Measurements from ENCODE around the gene LY6G6C. TPM values are rescaled to one million over a fixed set of nuclear protein-coding genes. Genes with fewer than 3 reads are reported as not detected.

LY6G6C gene
- total RNA-seq, 1 experiment from 2014 or later = 0.22 TPM

DNA sequence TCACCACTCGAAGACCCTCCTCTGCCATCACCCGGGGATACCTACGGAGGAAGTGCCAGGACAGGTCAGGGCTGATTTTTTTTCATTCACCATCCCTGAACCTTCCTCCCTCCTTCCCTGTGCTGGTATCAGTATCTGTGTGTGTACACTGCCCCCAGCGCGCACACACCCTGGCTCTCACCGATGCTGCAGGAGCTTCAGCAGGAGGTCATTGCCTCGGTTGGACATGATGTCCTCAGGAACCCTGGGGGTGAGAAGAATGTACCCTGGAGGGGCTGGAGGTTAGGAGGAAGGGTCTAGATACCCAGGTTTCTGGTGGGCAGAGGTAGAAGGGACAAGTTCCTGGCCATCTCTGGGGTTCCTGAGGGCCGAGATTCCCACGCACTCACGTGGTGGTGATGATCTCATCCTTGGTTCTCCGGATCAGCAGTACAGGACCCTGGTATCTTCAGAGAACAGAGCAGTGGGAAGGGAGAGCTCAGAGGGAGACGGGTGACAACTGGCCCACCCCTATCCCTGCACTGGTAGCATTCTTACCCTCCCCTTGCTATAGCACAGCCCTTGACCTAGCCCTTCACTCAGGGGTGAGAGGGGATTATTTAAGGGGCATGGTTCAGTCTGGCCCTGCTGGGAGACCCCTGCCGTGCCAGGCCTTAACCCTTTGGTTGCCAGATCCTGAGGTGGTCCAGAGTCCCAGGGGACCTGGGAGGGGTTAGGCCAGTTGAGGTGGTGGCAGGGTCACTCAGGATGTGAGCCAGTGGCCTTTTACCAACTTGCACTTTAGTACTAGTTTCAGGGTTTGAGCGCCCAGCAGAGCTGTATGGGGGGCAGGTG lies 33.5 kb downstream of the LY6G6C start:
- ATAC-seq = no peak
- Histone ChIP-seq H3K4me1 (ENCODE audit: insufficient read depth, low read length) (0 out of 2 replicates have a peak, but pooled peaks cover 3% of the 10 kb centered on the region), H3K36me3 (ENCODE audit: low read depth, low read length) (peaks cover 8% of the 10 kb centered on the region; the same call in 1 of the 2 replicates), H3K27ac (ENCODE audit: low read length) (no peak overlapping the region), H3K79me2 (ENCODE audit: low read length) (no peaks in the 10 kb centered on the region), H3K9ac (ENCODE audit: low read length) (no peak overlapping the region), H2AFZ (ENCODE audit: low read length) (no peak overlapping the region), H3K27me3 (ENCODE audit: low read length) (no peaks in the 10 kb centered on the region), H3K9me3 (ENCODE audit: low read length) (no peaks in the 10 kb centered on the region), H4K20me1 (ENCODE audit: low read length) (no peaks in the 10 kb centered on the region), H3F3A (ENCODE audit: low read length, unreplicated experiment) (no peaks in the 10 kb centered on the region), H3K4me3 (ENCODE audit: low read length) (no peak overlapping the region), H3K9me2 (replicated peaks; ENCODE audit: low read length) (no peaks in the 10 kb centered on the region), H3K4me2 (ENCODE audit: low read length) (no peak overlapping the region)
- no TSS peak for BruUV-seq (replicated peaks)
- TF ChIP-seq EZH2phosphoT487 (IDR thresholded peaks at IDR 0.05; ENCODE audit: borderline replicate concordance, low read length) = no peak
- TF ChIP-seq, protein P1, sequence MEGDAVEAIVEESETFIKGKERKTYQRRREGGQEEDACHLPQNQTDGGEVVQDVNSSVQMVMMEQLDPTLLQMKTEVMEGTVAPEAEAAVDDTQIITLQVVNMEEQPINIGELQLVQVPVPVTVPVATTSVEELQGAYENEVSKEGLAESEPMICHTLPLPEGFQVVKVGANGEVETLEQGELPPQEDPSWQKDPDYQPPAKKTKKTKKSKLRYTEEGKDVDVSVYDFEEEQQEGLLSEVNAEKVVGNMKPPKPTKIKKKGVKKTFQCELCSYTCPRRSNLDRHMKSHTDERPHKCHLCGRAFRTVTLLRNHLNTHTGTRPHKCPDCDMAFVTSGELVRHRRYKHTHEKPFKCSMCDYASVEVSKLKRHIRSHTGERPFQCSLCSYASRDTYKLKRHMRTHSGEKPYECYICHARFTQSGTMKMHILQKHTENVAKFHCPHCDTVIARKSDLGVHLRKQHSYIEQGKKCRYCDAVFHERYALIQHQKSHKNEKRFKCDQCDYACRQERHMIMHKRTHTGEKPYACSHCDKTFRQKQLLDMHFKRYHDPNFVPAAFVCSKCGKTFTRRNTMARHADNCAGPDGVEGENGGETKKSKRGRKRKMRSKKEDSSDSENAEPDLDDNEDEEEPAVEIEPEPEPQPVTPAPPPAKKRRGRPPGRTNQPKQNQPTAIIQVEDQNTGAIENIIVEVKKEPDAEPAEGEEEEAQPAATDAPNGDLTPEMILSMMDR (conservative IDR thresholded peaks at IDR 0.05; ENCODE audit: low read depth, low read length) = no peak
- TF ChIP-seq EZH2 (IDR thresholded peaks at IDR 0.05; ENCODE audit: low read length, unreplicated experiment) = no peak
- no peak for DNase-seq
- CTCF ChIA-PET = no interaction called here
- POLR2A ChIA-PET (ENCODE audit: unreplicated experiment) = no interaction called here
- intact Hi-C loops (cut with micrococcal nuclease) = loop anchor here (10.0 kb wide), 2 partner anchors 147 to 177 kb away; partner anchors contain the start of gene NEU1

GRCh38 chr6:31687321-31687720 lies 34.2 kb downstream of the LY6G6C start:
- POLR2A ChIA-PET (ENCODE audit: unreplicated experiment) = no interaction called here
- no peaks in the 10 kb centered on the region for H3K79me2 ChIP-seq (ENCODE audit: low read length)
- no peak overlapping the region for H3K4me3 ChIP-seq (ENCODE audit: low read length)
- no peaks in the 10 kb centered on the region for H3K9me3 ChIP-seq (ENCODE audit: low read length)
- no peaks in the 10 kb centered on the region for H3K27me3 ChIP-seq (ENCODE audit: low read length)
- H3K27ac ChIP-seq (ENCODE audit: low read length) = no peak overlapping the region
- H3K9ac ChIP-seq (ENCODE audit: low read length) = no peak overlapping the region
- CTCF ChIA-PET = no interaction called here
- no peak overlapping the region for H2AFZ ChIP-seq (ENCODE audit: low read length)
- DNase-seq = no peak
- 0 out of 2 replicates have a peak, but pooled peaks cover 3% of the 10 kb centered on the region for H3K4me1 ChIP-seq (ENCODE audit: insufficient read depth, low read length)
- H3F3A ChIP-seq (ENCODE audit: low read length, unreplicated experiment) = no peaks in the 10 kb centered on the region
- no TSS peak for BruUV-seq (replicated peaks)
- ATAC-seq = no peak
- intact Hi-C loops (cut with micrococcal nuclease) = loop anchor here (10.0 kb wide), 2 partner anchors 147 to 177 kb away; partner anchors contain the start of gene NEU1
- no peak overlapping the region for H3K4me2 ChIP-seq (ENCODE audit: low read length)
- no peaks in the 10 kb centered on the region for H4K20me1 ChIP-seq (ENCODE audit: low read length)
- no peaks in the 10 kb centered on the region for H3K9me2 ChIP-seq (replicated peaks; ENCODE audit: low read length)
- H3K36me3 ChIP-seq (ENCODE audit: low read depth, low read length) = peaks cover 8% of the 10 kb centered on the region; the same call in 1 of the 2 replicates
- TF ChIP-seq, protein P1 (conservative IDR thresholded peaks at IDR 0.05; ENCODE audit: low read depth, low read length) = no peak
- TF ChIP-seq EZH2phosphoT487 (IDR thresholded peaks at IDR 0.05; ENCODE audit: borderline replicate concordance, low read length) = no peak
- TF ChIP-seq EZH2 (IDR thresholded peaks at IDR 0.05; ENCODE audit: low read length, unreplicated experiment) = no peak

- H4K20me1 ChIP-seq (ENCODE audit: low read length) = no peaks in the 10 kb centered on the region
- H3F3A ChIP-seq (ENCODE audit: low read length, unreplicated experiment) = no peaks in the 10 kb centered on the region
- H3K9ac ChIP-seq (ENCODE audit: low read length) = no peak overlapping the region
- no peak overlapping the region for H3K27ac ChIP-seq (ENCODE audit: low read length)
- H3K9me2 ChIP-seq (replicated peaks; ENCODE audit: low read length) = no peaks in the 10 kb centered on the region
- CTCF ChIA-PET = no interaction called here
- H3K4me3 ChIP-seq (ENCODE audit: low read length) = no peak overlapping the region
- H2AFZ ChIP-seq (ENCODE audit: low read length) = no peak overlapping the region
- no peaks in the 10 kb centered on the region for H3K9me3 ChIP-seq (ENCODE audit: low read length)
- H3K27me3 ChIP-seq (ENCODE audit: low read length) = no peaks in the 10 kb centered on the region
- H3K4me2 ChIP-seq (ENCODE audit: low read length) = no peak overlapping the region
- intact Hi-C loops (cut with micrococcal nuclease) = loop anchor here (10.0 kb wide), 2 partner anchors 148 to 178 kb away; partner anchors contain the start of gene NEU1
- no peak for TF ChIP-seq EZH2phosphoT487 (IDR thresholded peaks at IDR 0.05; ENCODE audit: borderline replicate concordance, low read length)
- TF ChIP-seq, protein P1 (conservative IDR thresholded peaks at IDR 0.05; ENCODE audit: low read depth, low read length) = no peak
- TF ChIP-seq EZH2 (IDR thresholded peaks at IDR 0.05; ENCODE audit: low read length, unreplicated experiment) = no peak
- H3K79me2 ChIP-seq (ENCODE audit: low read length) = no peaks in the 10 kb centered on the region
- DNase-seq (no peak), ATAC-seq (no peak)
- POLR2A ChIA-PET (ENCODE audit: unreplicated experiment) = no interaction called here
- H3K36me3 ChIP-seq (ENCODE audit: low read depth, low read length) = peaks cover 8% of the 10 kb centered on the region; the same call in 1 of the 2 replicates
- H3K4me1 ChIP-seq (ENCODE audit: insufficient read depth, low read length) = peaks cover 3% of the 10 kb centered on the region; the same call in 1 of the 2 replicates
- no TSS peak for BruUV-seq (replicated peaks)
Measured at GRCh38 chr6:31686483-31686882, 35.1 kb downstream of the LY6G6C start.

Data from PC-3 (cell line).